NCI-H345 treated with DMSO at 0.1 percent for 48 hours (cell line): ENCODE measurements around the gene TNFSF15.
A peak's percentile ranks its signal among the peaks of the same experiment; 100 is the strongest.
"Not testable (repeated sequence)": the region's sequence is repeated elsewhere in the genome, so short reads cannot be mapped to it uniquely, and the experiment has no call there.

Experiments
- DNase-seq: peaks from one replicate; lab custom pipeline; 2025; ENCODE audit not compliant: unreplicated experiment; lab: John Stamatoyannopoulos, UW

TNFSF15 gene

GRCh38 chr9:114756920-114757319 lies 48.9 kb downstream of the TNFSF15 start:
- DNase-seq: no peak

DNA sequence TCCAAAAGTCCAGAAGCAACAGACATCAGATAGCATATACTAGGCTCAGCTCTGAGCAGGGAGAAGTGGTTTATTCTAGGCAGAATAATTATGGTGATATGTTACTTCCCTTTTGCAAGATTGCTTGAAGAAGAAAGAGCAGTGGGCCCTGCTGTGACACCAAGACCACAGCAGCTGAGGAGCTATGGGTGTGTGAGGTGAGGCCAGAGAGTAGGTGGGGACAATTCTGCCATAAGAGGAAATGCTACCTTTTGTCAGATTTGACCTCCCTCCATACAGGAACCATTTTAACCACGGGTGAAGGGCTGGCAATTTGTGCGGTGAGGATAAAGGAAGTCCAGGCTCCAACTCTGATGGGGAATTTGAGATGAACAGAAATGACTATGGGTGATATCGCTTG lies 51.3 kb downstream of the TNFSF15 start:
- no peak for DNase-seq

DNA sequence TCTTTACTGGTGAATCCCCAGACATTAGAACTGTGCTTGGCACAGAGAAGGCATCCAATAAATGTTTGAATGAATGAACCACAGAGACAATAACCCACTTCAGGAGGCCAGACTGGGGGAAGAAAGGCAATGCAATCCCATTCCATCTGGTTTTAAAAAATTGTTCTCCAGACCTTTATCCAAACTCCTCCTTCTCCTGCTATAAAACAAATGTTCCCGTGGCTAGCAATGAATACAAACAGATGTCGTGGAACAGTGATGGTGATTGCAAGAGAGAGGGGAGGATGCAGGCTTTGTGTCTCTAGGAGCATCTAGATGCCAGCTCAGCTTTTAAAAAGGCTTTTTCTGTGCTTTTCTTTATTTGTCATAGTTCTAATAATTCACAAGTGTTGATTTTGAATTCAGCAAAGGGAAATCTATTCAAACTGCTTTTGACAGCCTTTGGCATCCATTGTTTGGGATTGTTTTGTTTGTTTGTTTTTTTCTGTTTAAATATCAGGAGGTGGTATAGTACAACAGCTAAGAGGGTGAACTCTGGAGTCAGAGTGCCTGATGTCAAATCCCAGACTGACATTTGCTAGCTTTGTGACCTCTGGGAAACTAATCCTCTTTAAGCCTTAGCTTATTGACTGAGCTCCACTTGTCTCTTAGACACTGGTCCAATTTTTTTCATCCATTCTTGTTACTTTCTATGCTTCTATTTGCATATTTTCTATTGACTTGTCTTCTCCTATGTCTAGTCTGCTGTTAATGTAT lies 59.1 kb downstream of the TNFSF15 start:
- DNase-seq: peak; percentile 93

- no peak for DNase-seq
Measured at GRCh38 chr9:114745879-114746550, 59.8 kb downstream of the TNFSF15 start.

- DNase-seq: peak; percentile 42
Measured at GRCh38 chr9:114745108-114745848, 60.6 kb downstream of the TNFSF15 start.

DNA sequence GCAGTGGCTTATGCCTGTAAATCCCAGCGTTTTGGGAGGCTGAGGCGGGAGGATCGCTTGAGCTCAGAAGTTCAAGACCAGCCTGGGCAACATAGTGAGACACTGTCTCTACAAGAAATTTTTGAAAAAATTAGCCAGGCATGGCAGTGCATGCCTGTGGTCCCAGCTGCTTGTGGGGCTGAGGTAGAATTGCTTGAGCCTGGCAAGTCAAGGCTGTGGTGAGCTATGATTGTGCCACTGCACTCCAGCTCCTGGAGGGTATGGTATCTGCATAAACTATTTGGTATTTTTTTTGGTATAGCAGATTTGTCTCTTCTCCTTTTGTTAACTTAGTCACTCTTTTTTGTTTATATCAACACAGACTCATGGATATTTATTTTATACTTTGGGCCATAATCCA lies 62.4 kb downstream of the TNFSF15 start:
- no peak for DNase-seq

DNA sequence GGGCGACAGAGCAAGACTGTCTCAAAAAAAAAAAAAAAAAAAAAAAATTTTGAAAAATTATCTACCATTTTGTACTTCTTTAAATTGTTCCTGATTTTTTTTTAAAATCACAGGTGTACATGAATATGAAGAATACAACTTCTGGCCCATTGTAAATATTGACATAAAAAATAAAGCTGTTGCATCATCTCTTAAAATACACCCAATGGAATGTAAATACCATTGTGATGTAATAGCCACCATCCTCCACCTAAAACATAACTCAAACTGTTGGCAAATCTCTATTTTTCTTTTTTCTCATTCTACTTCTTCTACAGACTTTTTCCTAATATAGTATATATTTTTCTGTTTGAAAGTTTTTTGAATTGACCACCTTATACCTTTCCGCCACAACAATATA lies 62.9 kb downstream of the TNFSF15 start:
- no peak for DNase-seq

DNA sequence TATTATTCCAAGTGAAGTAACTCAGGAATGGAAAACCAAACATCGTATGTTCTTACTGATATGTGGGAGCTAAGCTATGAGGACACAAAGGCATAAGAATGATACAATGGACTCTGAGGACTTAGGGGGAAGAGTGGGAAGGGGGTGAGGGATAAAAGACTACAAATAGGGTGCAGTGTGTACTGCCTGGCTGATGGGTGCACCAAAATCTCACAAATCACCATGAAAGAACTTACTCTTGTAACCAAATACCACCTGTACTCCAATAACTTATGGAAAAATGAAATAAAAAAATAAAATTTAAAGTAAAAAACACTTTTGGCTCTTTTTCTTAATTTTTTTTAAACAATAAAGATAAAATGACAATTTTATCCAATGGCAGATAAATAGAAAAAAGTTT lies 64.3 kb downstream of the TNFSF15 start:
- DNase-seq: not testable (repeated sequence)

- DNase-seq: peak; percentile 50
Measured at GRCh38 chr9:114738581-114739316, 67.1 kb downstream of the TNFSF15 start.

GRCh38 chr9:114737847-114738246 lies 68.0 kb downstream of the TNFSF15 start:
- DNase-seq: no peak

- DNase-seq: no peak
Measured at GRCh38 chr9:114737118-114737517, 68.7 kb downstream of the TNFSF15 start.

DNA sequence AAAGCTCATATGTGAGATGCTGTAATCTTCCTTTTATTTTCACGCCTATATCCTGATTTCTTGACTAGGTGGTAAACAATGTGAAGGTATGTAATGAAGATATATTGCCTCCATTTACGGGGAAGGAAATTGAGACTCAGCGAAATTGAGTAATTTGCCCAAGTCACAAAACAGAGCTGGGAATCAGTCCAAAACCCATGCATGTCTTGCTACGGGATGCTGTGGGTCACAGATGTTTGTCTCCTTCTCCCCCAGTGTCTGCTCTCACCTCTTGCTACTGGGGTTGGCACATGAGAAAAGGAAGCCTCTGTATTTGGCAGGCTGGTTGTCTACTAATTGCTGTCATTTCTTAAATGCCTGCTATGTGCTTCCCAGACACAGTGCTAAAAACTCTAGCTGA lies 70.1 kb downstream of the TNFSF15 start:
- no peak for DNase-seq

GRCh38 chr9:114735139-114735538 lies 70.7 kb downstream of the TNFSF15 start:
- not testable (repeated sequence) for DNase-seq
